ENCODE results near the gene HLA-B. TPM values are rescaled to one million over a fixed set of nuclear protein-coding genes. Genes with fewer than 3 reads are reported as not detected.
"Not testable (repeated sequence)": the region's sequence is repeated elsewhere in the genome, so short reads cannot be mapped to it uniquely, and the experiment has no call there.

The HLA-B gene
- total RNA-seq (2014; rRNA removed) (55.4 and 168 TPM in 2 replicates), Bru-seq, nascent RNA (percentile 24 among the genes with signal in this experiment), BruChase-seq, experiment 1, labeled RNA remaining after a 6-hour chase (percentile 30 among the genes with signal in this experiment), BruChase-seq, experiment 2, labeled RNA remaining after a 2-hour chase (percentile 29 among the genes with signal in this experiment)
- long read RNA-seq, transcript HLA-B-249 (8 exons, 1,547 nt), result major isoform, 78 of 234 reads
- long read RNA-seq, transcript HLA-B-254 (3 exons, 917 nt), result minor isoform, 13 of 234 reads
- long read RNA-seq, partial matches to known transcripts, result 39 of 234 reads
- long read RNA-seq, other reads (novel, unspliced or antisense), result 104 of 234 reads

DNA sequence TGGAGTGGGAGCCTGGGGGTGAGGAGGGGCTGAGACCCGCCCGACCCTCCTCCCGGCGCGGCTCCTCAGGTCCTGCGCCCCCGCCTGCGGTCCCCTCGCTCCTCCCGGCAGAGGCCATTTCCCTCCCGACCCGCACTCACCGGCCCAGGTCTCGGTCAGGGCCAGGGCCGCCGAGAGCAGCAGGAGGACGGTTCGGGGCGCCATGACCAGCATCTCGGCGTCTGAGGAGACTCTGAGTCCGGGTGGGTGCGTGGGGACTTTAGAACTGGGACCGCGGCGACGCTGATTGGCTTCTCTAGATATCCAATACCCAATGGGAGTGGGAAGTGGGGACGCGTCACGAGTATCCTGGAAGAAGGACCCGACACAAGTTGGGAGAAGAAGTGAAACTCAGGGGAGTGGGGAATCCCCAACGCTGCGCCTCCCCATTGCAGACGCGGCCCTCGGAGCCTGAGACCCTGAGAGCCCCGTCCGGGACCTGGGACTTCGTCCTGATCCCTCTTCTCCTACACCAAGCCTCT is at the start of gene HLA-B:
Gene HLA-B, minus strand, starts transcription at position 234 of the 521 bp plus-strand sequence. Its CDS starts 21 bp downstream, at position 213.
- peak; percentile 92 for ATAC-seq
- H2AFZ ChIP-seq (ENCODE audit: low read length), result peak within 1 kb of the TSS; percentile 92

GRCh38 chr6:31405996-31406395 is 49.0 kb upstream of the HLA-B start:
- ATAC-seq (no peak), DNase-seq (no peak)
- peaks cover 90% of the 10 kb centered on the region for H3K79me2 ChIP-seq (ENCODE audit: low read length)
- peaks cover 5% of the 10 kb centered on the region; the same call in 1 of the 2 replicates for H3K36me3 ChIP-seq (ENCODE audit: low read depth, low read length)
- BruUV-seq (replicated peaks), result no TSS peak
- H3K4me2 ChIP-seq (ENCODE audit: low read length), result 0 out of 2 replicates have a peak overlapping the region, but pooled peaks have one; percentile 26
- ChIA-PET POLR2A (ENCODE audit: unreplicated experiment) (no interaction called here), CTCF (no interaction called here)
- no peak overlapping the region for H3K27ac ChIP-seq (ENCODE audit: low read length)
- H3F3A ChIP-seq (ENCODE audit: low read length, unreplicated experiment), result no peaks in the 10 kb centered on the region
- H3K4me1 ChIP-seq (ENCODE audit: insufficient read depth, low read length), result peaks cover 44% of the 10 kb centered on the region
- H4K20me1 ChIP-seq (ENCODE audit: low read length), result peaks cover 42% of the 10 kb centered on the region
- no peak overlapping the region for H2AFZ ChIP-seq (ENCODE audit: low read length)
- TF ChIP-seq, protein P1, sequence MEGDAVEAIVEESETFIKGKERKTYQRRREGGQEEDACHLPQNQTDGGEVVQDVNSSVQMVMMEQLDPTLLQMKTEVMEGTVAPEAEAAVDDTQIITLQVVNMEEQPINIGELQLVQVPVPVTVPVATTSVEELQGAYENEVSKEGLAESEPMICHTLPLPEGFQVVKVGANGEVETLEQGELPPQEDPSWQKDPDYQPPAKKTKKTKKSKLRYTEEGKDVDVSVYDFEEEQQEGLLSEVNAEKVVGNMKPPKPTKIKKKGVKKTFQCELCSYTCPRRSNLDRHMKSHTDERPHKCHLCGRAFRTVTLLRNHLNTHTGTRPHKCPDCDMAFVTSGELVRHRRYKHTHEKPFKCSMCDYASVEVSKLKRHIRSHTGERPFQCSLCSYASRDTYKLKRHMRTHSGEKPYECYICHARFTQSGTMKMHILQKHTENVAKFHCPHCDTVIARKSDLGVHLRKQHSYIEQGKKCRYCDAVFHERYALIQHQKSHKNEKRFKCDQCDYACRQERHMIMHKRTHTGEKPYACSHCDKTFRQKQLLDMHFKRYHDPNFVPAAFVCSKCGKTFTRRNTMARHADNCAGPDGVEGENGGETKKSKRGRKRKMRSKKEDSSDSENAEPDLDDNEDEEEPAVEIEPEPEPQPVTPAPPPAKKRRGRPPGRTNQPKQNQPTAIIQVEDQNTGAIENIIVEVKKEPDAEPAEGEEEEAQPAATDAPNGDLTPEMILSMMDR (conservative IDR thresholded peaks at IDR 0.05; ENCODE audit: low read depth, low read length), result no peak
- TF ChIP-seq EZH2 (IDR thresholded peaks at IDR 0.05; ENCODE audit: low read length, unreplicated experiment) (no peak), EZH2phosphoT487 (IDR thresholded peaks at IDR 0.05; ENCODE audit: borderline replicate concordance, low read length) (no peak)
- intact Hi-C loops (cut with micrococcal nuclease), result no loop called here
- H3K4me3 ChIP-seq (ENCODE audit: low read length), result no peak overlapping the region
- H3K9me3 ChIP-seq (ENCODE audit: low read length), result no peaks in the 10 kb centered on the region
- H3K9me2 ChIP-seq (replicated peaks; ENCODE audit: low read length), result no peaks in the 10 kb centered on the region
- H3K9ac ChIP-seq (ENCODE audit: low read length), result no peak overlapping the region
- H3K27me3 ChIP-seq (ENCODE audit: low read length), result no peaks in the 10 kb centered on the region

More for the DNA sequence above, at the start of gene HLA-B:
- BruUV-seq (replicated peaks), result no TSS peak
- TF ChIP-seq, protein P1 (conservative IDR thresholded peaks at IDR 0.05; ENCODE audit: low read depth, low read length), result no peak
- no peak for TF ChIP-seq EZH2phosphoT487 (IDR thresholded peaks at IDR 0.05; ENCODE audit: borderline replicate concordance, low read length)
- no peak for TF ChIP-seq EZH2 (IDR thresholded peaks at IDR 0.05; ENCODE audit: low read length, unreplicated experiment)
- no peaks in the 10 kb centered on the region for H3K9me3 ChIP-seq (ENCODE audit: low read length)
- peaks cover 4% of the 10 kb centered on the region; the same call in 1 of the 2 replicates for H3K27me3 ChIP-seq (ENCODE audit: low read length)
- no peaks in the 10 kb centered on the region for H3F3A ChIP-seq (ENCODE audit: low read length, unreplicated experiment)
- H3K36me3 ChIP-seq (ENCODE audit: low read depth, low read length), result no peaks in the 10 kb centered on the region
- peak within 1 kb of the TSS; percentile 87 for H3K4me3 ChIP-seq (ENCODE audit: low read length)
- CTCF ChIA-PET, result no interaction called here
- H3K4me1 ChIP-seq (ENCODE audit: insufficient read depth, low read length), result no peaks in the 10 kb centered on the region
- no peaks in the 10 kb centered on the region for H3K9me2 ChIP-seq (replicated peaks; ENCODE audit: low read length)
- POLR2A ChIA-PET (ENCODE audit: unreplicated experiment), result no interaction called here
- peak; percentile 62 for DNase-seq
- intact Hi-C loops (cut with micrococcal nuclease), result loop anchor here (5.0 kb wide), 1 partner anchor 85 kb away; the partner anchor contains the start of gene HLA-C
- no peaks in the 10 kb centered on the region for H3K79me2 ChIP-seq (ENCODE audit: low read length)
- H3K27ac ChIP-seq (ENCODE audit: low read length), result no peak within 1 kb of the TSS
- no peaks in the 10 kb centered on the region for H4K20me1 ChIP-seq (ENCODE audit: low read length)
- peak within 1 kb of the TSS; percentile 48 for H3K9ac ChIP-seq (ENCODE audit: low read length)
- H3K4me2 ChIP-seq (ENCODE audit: low read length), result peak within 1 kb of the TSS; percentile 91

- Histone ChIP-seq H2AFZ (ENCODE audit: low read length) (peak overlapping the region; percentile 71), H4K20me1 (ENCODE audit: low read length) (peaks cover 30% of the 10 kb centered on the region; the same call in 1 of the 2 replicates), H3K9ac (ENCODE audit: low read length) (peak overlapping the region; percentile 49), H3K79me2 (ENCODE audit: low read length) (peaks cover 84% of the 10 kb centered on the region), H3K4me1 (ENCODE audit: insufficient read depth, low read length) (peaks cover 46% of the 10 kb centered on the region), H3K4me2 (ENCODE audit: low read length) (peak overlapping the region; percentile 91), H3K4me3 (ENCODE audit: low read length) (peak overlapping the region; percentile 97)
- ATAC-seq; H3K9me2 ChIP-seq (replicated peaks; ENCODE audit: low read length); BruUV-seq (replicated peaks); DNase-seq; H3K36me3 ChIP-seq (ENCODE audit: low read depth, low read length); H3K27ac ChIP-seq (ENCODE audit: low read length); H3F3A ChIP-seq (ENCODE audit: low read length, unreplicated experiment); H3K27me3 ChIP-seq (ENCODE audit: low read length); CTCF ChIA-PET; H3K9me3 ChIP-seq (ENCODE audit: low read length): not testable (repeated sequence)
- POLR2A ChIA-PET (ENCODE audit: unreplicated experiment), result interaction anchor here (0.6 to 0.7 kb wide), 2 partner anchors 38 to 859 kb away, joined by 3 to 5 read pairs; no protein-coding TSS in a partner anchor
- intact Hi-C loops (cut with micrococcal nuclease), result loop anchor here (5.0 kb wide), 1 partner anchor 88 kb away; no protein-coding TSS in a partner anchor
These were observed 47.0 kb upstream of the HLA-B start for GRCh38 chr6:31404061-31404364.

Measured in PC-3 (cell line).